Body of pancreas (tissue), 4 donors: ENCODE data around the gene ZNF500. TPM values are rescaled to one million over a fixed set of nuclear protein-coding genes. Genes with fewer than 3 reads are reported as not detected.

Source experiments
- ATAC-seq: fragments of 150-250 bp; one replicate; pipeline ENCODE4 v1.9.1; 2016
- DNase-seq, 4 donors: peaks; one replicate each; pipeline ENCODE4 v3.0.0-alpha.2; 2019
- H3K27ac ChIP-seq, 4 donors: fragments of 200-600 bp; sonication (generic); 1 replicate in 3 of 4; 2 replicates in 1 of 4; pipeline versions ENCODE4 v1.5.1 to v1.6.1; 2016 to 2019; ENCODE audit warnings: mild to moderate bottlenecking in 1 of 4, mixed read lengths in 1 of 4, moderate library complexity in 1 of 4
- H3K27me3 ChIP-seq, 2 donors: fragments of 200-600 bp; sonication (generic); one replicate each; pipeline ENCODE4 v1.6.0; 2016; ENCODE audit warnings: mild to moderate bottlenecking in 1 of 2
- H3K36me3 ChIP-seq, 2 donors: fragments of 200-600 bp; sonication (generic); replicated peaks in 1 of 2; 2 replicates each; pipeline ENCODE4 v1.5.1; 2016; ENCODE audit warnings: low read depth in 2 of 2; ENCODE audit not compliant: insufficient read depth in 1 of 2
- H3K4me1 ChIP-seq: fragments of 200-600 bp; sonication (generic); one replicate; pipeline ENCODE4 v1.6.0; 2016
- H3K4me3 ChIP-seq, 2 donors: fragments of 200-600 bp; sonication (generic); 1 replicate in 1 of 2; 2 replicates in 1 of 2; pipeline ENCODE4 v1.5.1; 2016 to 2019
- H3K9me3 ChIP-seq, 3 donors: fragments of 200-600 bp; sonication (generic); 1 replicate in 2 of 3; 2 replicates in 1 of 3; pipeline ENCODE4 v1.5.1; 2016
- POLR2A ChIP-seq, 3 donors: fragments of 450-650 bp; IDR thresholded peaks; one replicate each; pipeline ENCODE4 v1.6.1; 2016; ENCODE audit warnings: antibody characterized with exemption in 3 of 3, mild to moderate bottlenecking in 2 of 3
- WGBS, 2 donors: methylation state at CpG; one replicate each; pipeline ENCODE4 v1.1.5; 2017; 5-methylcytosine and 5-hydroxymethylcytosine counted together
- intact Hi-C: fragments of 100-400 bp; cut with DNase I; formaldehyde crosslinking; loops from one replicate; pipeline ENCODE4 v1.15.1; 2023
- small RNA-seq: library from RNA; depleted of rRNA; stranded (forward); fragments of <200 nt; gene quantifications from one replicate; pipeline ENCODE3, GENCODE V24; 2016
- total RNA-seq, 2 donors: library from RNA; depleted of rRNA; stranded (reverse); fragments of >200 nt; gene quantifications; one replicate each; pipeline ENCODE4 v1.1.0, GENCODE V29; 2016
- TF ChIP-seq, protein P1 (sequence below), 7 experiments: fragments of 450-650 bp in 4 of 7; fragments of 200-600 bp in 3 of 7; sonication (generic) in 3 of 7; IDR thresholded peaks; one replicate each; pipeline ENCODE4 v1.5.1; 2016 to 2019; ENCODE audit warnings: antibody characterized with exemption in 7 of 7

ZNF500 gene
- total RNA-seq, 2 donors from 2014 or later = 7.5 to 13.8 TPM

DNA sequence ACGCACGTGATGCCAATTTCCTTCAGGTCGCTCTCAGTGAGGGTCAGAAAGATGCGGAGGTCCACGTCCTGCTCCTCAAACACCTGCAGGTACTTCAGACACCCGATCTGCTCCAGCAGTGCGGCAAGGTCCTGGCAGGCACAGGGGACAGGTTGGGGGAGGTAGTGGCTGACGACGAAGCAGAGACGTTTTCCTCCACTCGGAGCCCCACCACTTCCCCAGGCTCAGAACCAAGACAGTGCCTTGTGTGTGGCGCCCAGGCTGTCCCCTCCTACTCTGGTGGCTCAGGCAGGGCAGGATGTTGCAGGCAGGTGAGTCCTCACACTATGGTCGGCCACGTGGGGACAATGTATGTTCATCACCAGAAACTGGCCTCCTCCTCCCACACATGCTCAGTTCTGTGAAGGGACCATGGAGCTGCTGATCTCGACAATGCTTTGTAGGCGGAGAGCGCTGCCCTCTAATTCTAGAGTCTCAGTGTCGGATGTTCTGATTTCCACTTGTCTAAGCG lies 67.9 kb downstream of the ZNF500 start:
- Histone ChIP-seq H3K4me1 (peaks cover 14% of the 10 kb centered on the region), H3K27ac (no peak overlapping the region), H3K4me3 (no peak overlapping the region), H3K9me3 (no peaks in the 10 kb centered on the region), H3K36me3 (peaks cover 0 to 15% of the 10 kb centered on the region in 2 donors), H3K27me3 (no peaks in the 10 kb centered on the region)
- intact Hi-C loops = loop anchor here (10.0 kb wide), 1 partner anchor 256 kb away; the partner anchor contains the start of gene SEC14L5
- no peak for DNase-seq
- no peak for TF ChIP-seq POLR2A (IDR thresholded peaks at IDR 0.05)
- TF ChIP-seq, protein P1, sequence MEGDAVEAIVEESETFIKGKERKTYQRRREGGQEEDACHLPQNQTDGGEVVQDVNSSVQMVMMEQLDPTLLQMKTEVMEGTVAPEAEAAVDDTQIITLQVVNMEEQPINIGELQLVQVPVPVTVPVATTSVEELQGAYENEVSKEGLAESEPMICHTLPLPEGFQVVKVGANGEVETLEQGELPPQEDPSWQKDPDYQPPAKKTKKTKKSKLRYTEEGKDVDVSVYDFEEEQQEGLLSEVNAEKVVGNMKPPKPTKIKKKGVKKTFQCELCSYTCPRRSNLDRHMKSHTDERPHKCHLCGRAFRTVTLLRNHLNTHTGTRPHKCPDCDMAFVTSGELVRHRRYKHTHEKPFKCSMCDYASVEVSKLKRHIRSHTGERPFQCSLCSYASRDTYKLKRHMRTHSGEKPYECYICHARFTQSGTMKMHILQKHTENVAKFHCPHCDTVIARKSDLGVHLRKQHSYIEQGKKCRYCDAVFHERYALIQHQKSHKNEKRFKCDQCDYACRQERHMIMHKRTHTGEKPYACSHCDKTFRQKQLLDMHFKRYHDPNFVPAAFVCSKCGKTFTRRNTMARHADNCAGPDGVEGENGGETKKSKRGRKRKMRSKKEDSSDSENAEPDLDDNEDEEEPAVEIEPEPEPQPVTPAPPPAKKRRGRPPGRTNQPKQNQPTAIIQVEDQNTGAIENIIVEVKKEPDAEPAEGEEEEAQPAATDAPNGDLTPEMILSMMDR (IDR thresholded peaks at IDR 0.05) = no peak
- ATAC-seq = no peak
- 90 to 94% methylated on average over 19 of the region's 19 CpGs for WGBS, 2 donors

DNA sequence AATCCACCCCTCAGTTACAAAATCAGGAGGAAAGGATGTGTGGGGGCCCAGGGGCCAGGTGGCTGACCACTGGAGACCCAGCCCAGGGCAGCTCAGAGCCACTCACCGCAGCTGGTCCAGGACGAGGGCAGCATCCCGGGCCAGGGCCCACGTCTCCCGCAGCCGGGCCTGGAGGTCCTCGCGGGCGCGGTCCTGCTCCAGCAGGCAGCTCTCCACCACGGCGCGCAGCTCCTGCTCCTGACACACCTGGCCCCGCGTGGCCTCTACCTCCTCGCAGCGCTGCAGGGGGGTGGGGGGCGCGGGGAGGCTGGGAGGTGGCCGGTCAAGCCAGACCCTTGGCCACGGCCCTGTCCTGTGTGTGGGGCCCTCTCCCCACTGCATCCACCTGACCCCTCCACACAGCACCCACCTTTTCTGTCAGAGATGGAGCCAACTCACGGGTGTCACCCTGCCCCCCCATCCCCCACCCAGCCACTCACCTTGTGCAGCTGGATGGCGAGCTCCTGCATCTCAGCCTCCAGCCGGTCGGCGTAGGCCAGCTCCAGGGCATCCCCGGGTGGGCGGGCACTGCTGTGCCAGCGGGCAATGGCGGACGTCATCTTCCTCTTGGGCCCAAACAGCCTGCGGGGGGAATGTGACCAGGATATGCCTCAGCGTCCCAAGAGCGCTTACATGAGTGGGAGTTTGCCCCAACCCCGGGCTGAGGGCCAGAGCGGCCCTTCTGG lies 68.5 kb downstream of the ZNF500 start:
- 94% methylated on average over 31 of the region's 36 CpGs; no CpG with 5 or more reads in 1 of the 2 donors for WGBS, 2 donors
- Histone ChIP-seq H3K36me3 (peaks cover 0 to 15% of the 10 kb centered on the region in 2 donors), H3K27me3 (no peaks in the 10 kb centered on the region), H3K4me1 (peaks cover 14% of the 10 kb centered on the region), H3K4me3 (no peak overlapping the region), H3K9me3 (no peaks in the 10 kb centered on the region), H3K27ac (no peak overlapping the region)
- intact Hi-C loops = loop anchor here (10.0 kb wide), 1 partner anchor 256 kb away; the partner anchor contains the start of gene SEC14L5
- no peak for ATAC-seq
- TF ChIP-seq POLR2A (IDR thresholded peaks at IDR 0.05) = no peak
- TF ChIP-seq, protein P1 (IDR thresholded peaks at IDR 0.05) = no peak
- no peak for DNase-seq

Small RNA genes lying within 50 kb of the gene (small RNA-seq; reads per million reads assigned to genes)
- gene RF00017 = not detected

Other genes starting within 250 kb of the ZNF500 start
- gene CDIP1, start 228.4 kb downstream of the ZNF500 start, total RNA-seq = 10 to 100 TPM; 12.9 to 23.3 TPM
- gene C16orf96, start 210.8 kb downstream of the ZNF500 start, total RNA-seq = under 1 TPM in 1 of 2 donors, not detected in 1; 0.52 TPM
- gene UBALD1, start 152.3 kb downstream of the ZNF500 start, total RNA-seq = 10 to 100 TPM; 11.9 to 19.4 TPM
- gene MGRN1, start 142.3 kb downstream of the ZNF500 start, total RNA-seq = 10 to 100 TPM; 23.3 to 44.8 TPM
- 10 to 100 TPM; 18.7 to 25.4 TPM for gene NUDT16L1, start 73.6 kb downstream of the ZNF500 start, total RNA-seq
- gene ANKS3, start 32.9 kb downstream of the ZNF500 start, total RNA-seq = 10 to 100 TPM; 16.6 to 64.9 TPM
- gene DNAAF8, start 32.6 kb downstream of the ZNF500 start, total RNA-seq = under 1 TPM; under 0.01 to 0.26 TPM
- gene SEPTIN12, start 21.2 kb upstream of the ZNF500 start, total RNA-seq = not detected
- 10 to 100 TPM in 1 of 2 donors, 1 to 10 TPM in 1; 4.7 to 29.3 TPM for gene SMIM22, start 28.2 kb upstream of the ZNF500 start, total RNA-seq
- 10 to 100 TPM; 21.8 to 25.9 TPM for gene ROGDI, start 35.5 kb upstream of the ZNF500 start, total RNA-seq
- 10 to 100 TPM; 19.7 to 27.7 TPM for gene GLYR1, start 80.1 kb upstream of the ZNF500 start, total RNA-seq
- gene UBN1, start 80.3 kb upstream of the ZNF500 start, total RNA-seq = 10 to 100 TPM; 20.8 to 41.2 TPM
- gene PPL, start 170.0 kb upstream of the ZNF500 start, total RNA-seq = 10 to 100 TPM; 20.2 to 26.0 TPM
- under 1 TPM in 1 of 2 donors, not detected in 1; 0.26 TPM for gene SEC14L5, start 191.2 kb upstream of the ZNF500 start, total RNA-seq